Large intestine (tissue), 3 donors: ENCODE results near the gene SLC25A30. TPM values are rescaled to one million over a fixed set of nuclear protein-coding genes. Genes with fewer than 3 reads are reported as not detected.
"Not testable (repeated sequence)": the region's sequence is repeated elsewhere in the genome, so short reads cannot be mapped to it uniquely, and the experiment has no call there.

ENCODE experiments used
- DNase-seq, 2 donors: peaks; one replicate each; pipeline versions ENCODE4 v3.0.0 to v3.0.0-alpha.2; 2013
- H3K27ac ChIP-seq: one replicate; pipeline ENCODE4 v1.5.1; 2013; ENCODE audit warnings: low read length
- H3K27me3 ChIP-seq: 2 replicates; pipeline ENCODE4 v1.6.1; 2013; ENCODE audit warnings: low read length; ENCODE audit not compliant: control insufficient read depth, insufficient read depth
- H3K36me3 ChIP-seq: 2 replicates; pipeline ENCODE4 v1.6.1; 2013; ENCODE audit warnings: low read length; ENCODE audit not compliant: control insufficient read depth, insufficient read depth
- H3K4me1 ChIP-seq: one replicate; pipeline ENCODE4 v1.6.1; 2013; ENCODE audit warnings: low read length; ENCODE audit not compliant: control insufficient read depth, insufficient read depth
- H3K4me3 ChIP-seq: one replicate; pipeline ENCODE4 v1.5.1; 2013; ENCODE audit warnings: low read length
- H3K9me3 ChIP-seq: one replicate; pipeline ENCODE4 v1.6.1; 2013; ENCODE audit warnings: mild to moderate bottlenecking, low read depth, low read length, moderate library complexity; ENCODE audit not compliant: control insufficient read depth
- WGBS: methylation state at CpG from one replicate; pipeline ENCODE4 v1.1.5; 2013; ENCODE audit warnings: low lambda C conversion rate; ENCODE audit not compliant: insufficient coverage; 5-methylcytosine and 5-hydroxymethylcytosine counted together
- polyA plus RNA-seq: library from polyadenylated mRNA; unstranded; fragments of 120-200 nt; gene quantifications from one replicate; pipeline ENCODE4 v1.2.1, GENCODE V29; 2013

SLC25A30 gene
- polyA plus RNA-seq, 1 donor: 5.3 TPM

DNA sequence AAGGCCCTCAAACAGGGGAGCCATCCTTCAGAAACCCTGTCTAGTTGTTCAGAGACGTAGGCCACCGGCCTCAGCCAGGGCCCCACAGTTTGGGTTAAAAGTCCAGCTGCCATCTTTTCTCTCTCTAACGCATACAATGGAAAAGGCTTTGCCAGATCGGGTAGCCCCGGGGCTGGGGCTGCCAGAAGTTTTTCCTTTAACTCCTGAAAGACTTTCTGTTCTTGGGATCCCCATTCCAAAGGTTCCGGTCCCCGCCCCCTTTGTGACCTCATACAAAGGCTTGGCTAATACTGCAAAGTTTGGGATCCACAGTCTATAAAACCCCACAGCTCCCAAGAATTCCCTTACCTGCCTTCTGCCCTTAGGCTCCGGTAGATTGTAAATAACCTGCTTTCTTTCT lies 37.5 kb downstream of the SLC25A30 start:
- not testable (repeated sequence) for H3K9me3 ChIP-seq, H3K27me3 ChIP-seq, DNase-seq, H3K27ac ChIP-seq, H3K4me1 ChIP-seq, H3K4me3 ChIP-seq
- peaks cover 15% of the 10 kb centered on the region for H3K36me3 ChIP-seq
- WGBS: no CpG with 5 or more reads among the region's 8 CpGs

GRCh38 chr13:45379516-45379915 lies 38.7 kb downstream of the SLC25A30 start:
- H3K36me3 ChIP-seq: peaks cover 20% of the 10 kb centered on the region
- H3K27ac ChIP-seq, H3K4me3 ChIP-seq, H3K4me1 ChIP-seq, DNase-seq, H3K9me3 ChIP-seq, H3K27me3 ChIP-seq: not testable (repeated sequence)
- no CpG with 5 or more reads among the region's 10 CpGs for WGBS

DNA sequence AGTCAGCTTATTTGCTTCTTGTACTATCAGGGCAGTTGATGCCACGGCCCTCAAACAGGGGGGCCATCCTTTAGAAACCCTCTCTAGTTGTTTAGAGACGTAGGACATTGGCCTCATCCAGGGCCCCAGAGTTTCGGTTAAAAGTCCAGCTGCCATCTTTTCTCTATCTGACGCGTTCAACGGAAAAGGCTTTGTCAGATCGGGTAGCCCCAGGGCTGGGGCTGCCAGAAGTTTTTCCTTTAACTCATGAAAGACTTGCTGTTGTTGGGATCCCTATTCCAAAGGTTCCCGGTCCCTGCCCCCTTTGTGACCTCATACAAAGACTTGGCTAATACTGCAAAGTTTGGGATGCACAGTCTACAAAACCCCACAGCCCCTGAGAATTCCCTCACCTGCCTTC lies 39.4 kb downstream of the SLC25A30 start:
- H3K36me3 ChIP-seq: peaks cover 13% of the 10 kb centered on the region
- H3K9me3 ChIP-seq, H3K4me3 ChIP-seq, H3K27ac ChIP-seq, H3K27me3 ChIP-seq, H3K4me1 ChIP-seq, DNase-seq: not testable (repeated sequence)
- WGBS: no CpG with 5 or more reads among the region's 8 CpGs

- no CpG with 5 or more reads among the region's 12 CpGs for WGBS
- not testable (repeated sequence) for H3K9me3 ChIP-seq, H3K27me3 ChIP-seq, H3K4me3 ChIP-seq, H3K4me1 ChIP-seq, DNase-seq, H3K27ac ChIP-seq
- peaks cover 10% of the 10 kb centered on the region for H3K36me3 ChIP-seq
Measured at GRCh38 chr13:45377314-45377713, 40.9 kb downstream of the SLC25A30 start.

- not testable (repeated sequence) for H3K4me1 ChIP-seq, H3K9me3 ChIP-seq, DNase-seq, H3K27ac ChIP-seq, H3K4me3 ChIP-seq, H3K27me3 ChIP-seq
- no CpG with 5 or more reads among the region's 8 CpGs for WGBS
- H3K36me3 ChIP-seq: peaks cover 10% of the 10 kb centered on the region
Measured at GRCh38 chr13:45376651-45377050, 41.5 kb downstream of the SLC25A30 start.

DNA sequence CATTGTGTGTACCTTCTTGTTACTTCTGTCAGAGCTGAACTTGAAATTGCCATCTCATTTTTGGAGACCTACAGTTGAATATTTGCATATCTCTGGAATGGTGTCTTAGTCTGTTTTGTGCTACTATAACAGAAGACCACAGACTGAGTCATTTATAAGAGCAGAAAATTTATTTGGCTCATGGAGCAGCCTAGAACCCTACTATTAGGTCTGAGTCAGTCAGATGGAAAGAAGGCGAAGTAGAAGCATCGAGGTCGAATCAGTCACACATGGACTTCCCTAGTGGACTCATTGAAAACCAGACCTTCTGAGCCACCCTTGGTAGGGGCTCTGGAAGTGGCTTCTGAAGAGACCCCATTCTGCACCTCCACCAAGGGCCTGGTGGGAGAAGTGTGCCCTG lies 43.3 kb downstream of the SLC25A30 start:
- Histone ChIP-seq H3K9me3 (peaks cover 3% of the 10 kb centered on the region), H3K27ac (no peak overlapping the region), H3K4me1 (no peaks in the 10 kb centered on the region), H3K27me3 (no peaks in the 10 kb centered on the region), H3K36me3 (peaks cover 11% of the 10 kb centered on the region), H3K4me3 (no peak overlapping the region)
- no CpG with 5 or more reads among the region's 3 CpGs for WGBS
- DNase-seq: no peak

- H3K27me3 ChIP-seq: no peaks in the 10 kb centered on the region
- DNase-seq: peak in 1 of 2 donors; percentile 15
- H3K4me3 ChIP-seq: no peak overlapping the region
- H3K36me3 ChIP-seq: peaks cover 20% of the 10 kb centered on the region
- no peak overlapping the region for H3K27ac ChIP-seq
- H3K9me3 ChIP-seq: peaks cover 3% of the 10 kb centered on the region
- WGBS: 90% methylated on average over 2 of the region's 5 CpGs
- peaks cover 2% of the 10 kb centered on the region for H3K4me1 ChIP-seq
Measured at GRCh38 chr13:45373162-45373547, 45.0 kb downstream of the SLC25A30 start.

GRCh38 chr13:45372189-45373161 lies 45.7 kb downstream of the SLC25A30 start:
- Histone ChIP-seq H3K4me3 (no peak overlapping the region), H3K36me3 (peaks cover 20% of the 10 kb centered on the region), H3K27me3 (no peaks in the 10 kb centered on the region), H3K4me1 (peaks cover 3% of the 10 kb centered on the region), H3K9me3 (peaks cover 3% of the 10 kb centered on the region), H3K27ac (no peak overlapping the region)
- WGBS: 94% methylated on average over 13 of the region's 24 CpGs
- no peak for DNase-seq

DNA sequence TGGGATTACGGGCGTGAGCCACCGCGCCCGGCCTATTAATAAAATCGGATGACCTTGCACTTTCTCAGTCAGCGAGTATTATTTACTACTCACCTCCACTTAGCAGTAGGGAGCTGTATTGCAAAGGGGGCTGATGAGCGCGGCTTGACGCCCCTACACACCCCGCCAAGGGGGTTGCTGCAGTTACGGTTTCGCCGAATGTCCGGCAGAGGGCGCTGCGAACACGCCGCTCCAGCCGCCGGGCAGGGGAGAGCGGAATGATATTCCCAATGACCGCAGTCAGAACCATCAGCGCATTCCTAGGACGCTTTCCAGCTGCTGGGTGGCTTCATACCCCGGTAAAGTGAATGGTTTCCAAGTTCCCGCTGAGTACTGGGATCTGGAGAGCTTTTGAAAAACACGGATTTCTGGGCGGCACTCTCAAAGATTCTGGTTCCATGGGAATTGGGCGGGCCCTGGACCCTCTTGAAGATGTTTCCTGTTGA lies 47.2 kb downstream of the SLC25A30 start:
- H3K36me3 ChIP-seq: peaks cover 20% of the 10 kb centered on the region
- no peak overlapping the region for H3K27ac ChIP-seq
- WGBS: no CpG with 5 or more reads among the region's 30 CpGs
- no peak overlapping the region for H3K4me3 ChIP-seq
- H3K9me3 ChIP-seq: no peaks in the 10 kb centered on the region
- H3K4me1 ChIP-seq: peaks cover 3% of the 10 kb centered on the region
- H3K27me3 ChIP-seq: no peaks in the 10 kb centered on the region
- DNase-seq: peak; percentile 50 to 51

DNA sequence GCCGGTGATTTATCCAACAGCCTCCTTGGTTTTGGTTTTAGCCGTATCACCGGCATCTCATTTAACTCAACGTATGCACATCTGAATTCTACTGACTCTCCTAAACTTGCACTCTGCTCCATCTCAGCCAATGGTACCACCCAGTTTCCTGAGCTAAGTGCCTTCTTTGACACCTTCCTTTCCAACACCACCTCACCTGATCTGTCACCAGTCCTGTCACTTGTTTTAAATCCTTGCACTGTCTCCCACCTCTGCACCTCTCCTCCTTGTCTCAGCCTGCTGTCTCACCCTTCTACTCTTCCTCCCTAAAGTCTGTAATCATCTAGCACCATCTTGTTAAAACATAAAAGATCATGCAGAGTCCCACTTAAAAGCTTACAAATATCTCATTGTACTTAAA lies 49.1 kb downstream of the SLC25A30 start:
- no peak for DNase-seq
- no peaks in the 10 kb centered on the region for H3K9me3 ChIP-seq
- 94% methylated on average over 3 of the region's 4 CpGs for WGBS

More for the DNA sequence above, 49.1 kb downstream of the SLC25A30 start:
- Histone ChIP-seq H3K4me1 (peaks cover 3% of the 10 kb centered on the region), H3K36me3 (peaks cover 19% of the 10 kb centered on the region), H3K27ac (no peak overlapping the region), H3K27me3 (no peaks in the 10 kb centered on the region), H3K4me3 (no peak overlapping the region)
